ENCODE results near the gene NUP133.
"Not testable (repeated sequence)": the region's sequence is repeated elsewhere in the genome, so short reads cannot be mapped to it uniquely, and the experiment has no call there.

Gene NUP133

GRCh38 chr1:229397762-229398161 is 110.4 kb downstream of the NUP133 start:
- no peak overlapping the region for H3K4me3 ChIP-seq (ENCODE audit: low read depth, low read length)
- TF ChIP-seq MAX (IDR thresholded peaks at IDR 0.05; ENCODE audit: low read depth, low read length) (no peak), POLR2A (IDR thresholded peaks at IDR 0.05; ENCODE audit: extremely low read depth, insufficient read length) (no peak), MYC (IDR thresholded peaks at IDR 0.05; ENCODE audit: low read depth, low read length) (no peak), CTCF (IDR thresholded peaks at IDR 0.05; ENCODE audit: low read depth, low read length) (no peak)
- no peak for DNase-seq (ENCODE audit: low read depth)

GRCh38 chr1:229396585-229397206 is 111.4 kb downstream of the NUP133 start:
- no peak overlapping the region for H3K4me3 ChIP-seq (ENCODE audit: low read depth, low read length)
- DNase-seq (ENCODE audit: low read depth): no peak
- TF ChIP-seq POLR2A (IDR thresholded peaks at IDR 0.05; ENCODE audit: extremely low read depth, insufficient read length): no peak
- TF ChIP-seq CTCF (IDR thresholded peaks at IDR 0.05; ENCODE audit: low read depth, low read length): no peak
- TF ChIP-seq MYC (IDR thresholded peaks at IDR 0.05; ENCODE audit: low read depth, low read length): no peak
- no peak for TF ChIP-seq MAX (IDR thresholded peaks at IDR 0.05; ENCODE audit: low read depth, low read length)

- DNase-seq (ENCODE audit: low read depth); H3K4me3 ChIP-seq (ENCODE audit: low read depth, low read length): not testable (repeated sequence)
Observed at GRCh38 chr1:229394517-229394916, 113.6 kb downstream of the NUP133 start.

GRCh38 chr1:229392936-229393335 is 115.2 kb downstream of the NUP133 start:
- no peak overlapping the region for H3K4me3 ChIP-seq (ENCODE audit: low read depth, low read length)
- DNase-seq (ENCODE audit: low read depth): no peak
- no peak for TF ChIP-seq MYC (IDR thresholded peaks at IDR 0.05; ENCODE audit: low read depth, low read length)

Measured in NB4 (cell line).